Activated T-helper 1 cell treated with Interleukin-2 at 50 U/mL for 16 hours (primary cell): ENCODE results near the gene CDKN2A.

Experiments
- DNase-seq: peaks from one replicate; pipeline ENCODE4 v3.0.0-alpha.2; 2020; ENCODE audit warnings: low read depth

CDKN2A gene

GRCh38 chr9:22005702-22006606 lies 11.8 kb upstream of the CDKN2A start:
- no peak for DNase-seq

GRCh38 chr9:22005021-22005701 lies 11.0 kb upstream of the CDKN2A start:
- no peak for DNase-seq

- no peak for DNase-seq
Measured at GRCh38 chr9:22002038-22002437, 7.8 kb upstream of the CDKN2A start.

GRCh38 chr9:21998026-21998425 lies 3.8 kb upstream of the CDKN2A start:
- DNase-seq = no peak

- no peak for DNase-seq
Measured at GRCh38 chr9:21997480-21997879, 3.3 kb upstream of the CDKN2A start.

DNA sequence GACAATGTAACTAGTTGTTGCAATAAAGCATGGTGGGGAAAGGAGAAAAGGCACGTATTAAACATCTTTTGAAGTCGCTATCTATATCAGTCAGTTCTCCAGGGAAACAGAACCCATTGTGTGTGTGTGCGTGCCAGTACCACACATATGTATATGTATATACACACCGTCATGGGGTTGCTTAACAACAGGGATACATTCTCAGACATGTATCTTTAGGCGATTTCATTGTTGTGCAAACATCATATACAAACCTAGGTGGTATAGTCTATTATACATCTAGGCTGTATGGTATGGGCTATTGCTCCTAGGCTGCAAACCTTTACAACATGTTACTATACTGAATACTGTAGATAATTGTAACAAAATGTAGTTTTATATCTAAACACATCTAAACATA lies 2.7 kb upstream of the CDKN2A start:
- no peak for DNase-seq

GRCh38 chr9:21996438-21996837 lies 2.2 kb upstream of the CDKN2A start:
- DNase-seq = no peak

DNA sequence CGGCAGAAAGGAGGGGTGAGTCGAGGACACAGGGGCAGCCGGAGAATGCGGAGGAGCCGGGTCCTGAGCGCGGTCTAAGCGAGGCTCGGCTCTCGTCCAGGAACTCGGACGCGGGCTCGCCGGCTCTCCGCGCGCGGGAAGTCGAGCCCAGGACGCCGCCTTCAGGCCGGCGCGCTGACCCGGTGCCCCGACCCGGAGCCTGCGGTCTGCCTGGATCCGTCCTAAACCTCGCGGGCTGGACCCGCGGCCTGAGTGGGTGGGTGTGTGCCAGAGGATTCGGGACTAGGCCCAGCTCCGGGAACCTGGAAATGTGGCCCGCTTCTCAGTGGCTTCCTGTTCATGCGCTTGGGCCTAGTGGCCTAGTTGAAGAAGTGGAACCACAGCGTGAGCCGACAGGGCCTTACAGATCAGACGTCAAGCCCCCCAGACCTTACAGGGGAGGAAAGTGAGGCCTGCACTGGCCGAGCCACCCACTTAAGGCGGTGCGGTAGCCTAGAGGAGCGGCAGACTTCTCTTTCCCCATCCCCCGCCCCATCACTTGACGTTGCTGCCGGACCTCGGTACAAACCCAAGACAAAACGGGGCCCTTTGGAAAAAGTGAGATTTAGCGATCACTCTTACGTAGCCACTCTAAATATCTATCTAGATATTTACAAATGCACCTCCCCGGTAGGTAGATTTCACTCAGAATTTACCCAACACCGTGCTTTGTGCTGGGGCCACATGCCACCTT lies 1.6 kb upstream of the CDKN2A start:
- no peak for DNase-seq

DNA sequence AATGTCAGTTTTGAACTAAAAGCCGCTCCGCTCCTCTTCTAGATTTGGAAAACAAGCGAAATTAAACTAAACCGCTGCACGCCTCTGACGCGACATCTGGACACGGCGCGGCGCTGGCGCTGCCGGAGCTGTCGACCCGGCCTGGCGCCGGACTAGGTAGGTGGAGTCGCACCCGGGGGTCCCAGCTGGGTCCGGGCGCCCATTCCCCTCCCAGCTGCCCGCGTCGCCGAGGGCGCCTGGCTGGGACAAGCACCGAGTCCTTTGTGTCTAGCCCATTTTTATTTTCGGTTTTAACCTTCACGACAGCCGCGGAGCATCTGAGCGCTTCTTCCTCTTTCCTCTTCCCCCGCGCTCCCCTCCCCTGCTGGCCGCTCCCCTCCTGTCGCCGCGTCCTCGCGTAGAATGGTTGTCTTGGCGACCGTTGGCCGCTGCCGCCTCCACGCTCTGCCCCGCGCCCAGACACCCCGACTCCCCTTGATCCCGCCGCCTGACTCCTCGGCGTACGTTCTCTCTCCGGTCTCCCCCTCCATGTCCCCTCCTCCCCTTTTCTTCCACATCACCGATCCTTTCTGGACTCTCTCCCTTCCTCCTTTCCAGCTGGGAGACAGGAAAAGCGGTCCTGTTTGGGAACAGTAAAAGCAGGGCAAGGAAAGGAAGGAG lies 944 bp upstream of the CDKN2A start:
- DNase-seq = peak; percentile 58

DNA sequence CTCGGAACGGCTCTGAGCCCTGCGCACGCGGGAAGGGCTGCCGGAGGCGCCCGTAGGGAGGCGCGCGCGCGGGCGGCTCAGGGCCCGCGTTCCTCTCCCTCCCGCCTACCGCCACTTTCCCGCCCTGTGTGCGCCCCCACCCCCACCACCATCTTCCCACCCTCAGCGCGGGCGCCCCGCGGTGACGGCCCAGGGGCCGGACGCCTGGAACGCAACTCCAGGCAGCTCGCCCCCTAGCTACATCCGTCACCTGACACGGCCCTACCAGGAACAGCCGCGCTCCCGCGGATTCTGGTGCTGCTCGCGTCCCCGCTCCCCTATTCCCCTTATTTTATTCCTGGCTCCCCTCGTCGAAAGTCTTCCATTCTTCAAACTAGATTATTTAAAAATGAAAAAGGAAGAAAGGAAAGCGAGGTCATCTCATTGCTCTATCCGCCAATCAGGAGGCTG lies 389 bp upstream of the CDKN2A start, which contains the start of gene CDKN2B-AS1:
Gene CDKN2B-AS1 (plus strand): TSS at position 236 of the 450 bp plus-strand sequence.
- DNase-seq = no peak

DNA sequence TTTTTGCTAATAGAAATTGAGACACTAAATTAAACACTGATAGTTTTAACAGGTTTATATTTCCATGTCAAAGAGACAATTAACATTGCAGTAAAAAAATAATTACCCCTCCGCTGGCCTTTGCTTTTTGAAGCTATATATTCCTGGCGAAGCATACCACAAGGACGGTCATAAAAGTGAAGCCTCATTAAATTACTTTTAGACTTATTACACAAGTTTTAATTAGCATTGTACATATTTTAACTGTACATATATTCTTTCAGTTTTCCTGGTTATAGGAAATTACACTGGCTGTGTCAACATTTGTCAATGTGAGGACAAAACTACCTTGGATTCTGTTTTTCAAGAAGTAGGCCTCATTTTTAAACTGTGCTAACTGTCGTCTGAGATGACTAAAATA lies 1.2 kb downstream of the CDKN2A start:
- DNase-seq = no peak

DNA sequence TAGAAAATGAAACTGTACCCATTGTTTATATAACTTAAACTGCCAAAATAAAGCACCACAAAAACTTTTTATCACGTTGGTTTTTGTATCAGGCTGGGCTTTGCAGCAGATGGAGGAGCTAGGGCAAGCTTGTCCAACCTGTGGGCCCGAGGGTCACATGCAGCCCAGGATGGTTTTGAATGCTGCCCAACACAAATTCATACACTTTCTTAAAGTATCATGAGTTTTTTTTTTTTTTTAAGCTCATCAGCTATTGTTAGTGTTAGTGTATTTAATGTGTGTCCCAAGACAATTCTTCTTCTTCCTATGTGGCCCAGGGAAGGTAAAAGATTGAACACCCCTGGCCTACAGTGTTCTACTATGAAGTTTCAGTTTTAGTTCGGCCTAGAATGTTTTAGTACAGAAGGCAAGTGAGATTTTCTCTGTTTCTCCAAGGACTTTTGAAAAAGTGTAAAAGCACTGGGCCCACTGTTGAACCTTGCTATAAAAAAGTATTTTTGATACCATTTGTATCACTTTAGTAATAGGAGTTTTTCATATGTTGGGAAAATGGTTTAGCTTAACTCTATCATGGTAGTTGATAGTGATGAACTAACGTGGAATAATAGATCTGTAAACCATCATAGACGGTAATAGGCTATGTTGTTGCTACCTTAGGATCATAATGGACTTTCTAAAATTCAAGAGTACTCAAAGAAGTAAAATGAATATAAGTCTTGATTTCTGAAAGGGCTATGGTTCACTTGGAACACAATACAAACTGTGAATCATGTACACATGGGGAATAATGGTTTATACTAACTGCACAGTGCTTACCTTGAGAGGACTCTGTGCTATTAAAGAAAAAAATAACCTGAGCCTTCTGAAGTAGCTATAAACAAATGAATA lies 2.9 kb downstream of the CDKN2A start:
- DNase-seq = no peak

- DNase-seq = no peak
Measured at GRCh38 chr9:21989440-21990189, 4.6 kb downstream of the CDKN2A start.

- no peak for DNase-seq
Measured at GRCh38 chr9:21988056-21988990, 5.9 kb downstream of the CDKN2A start.

GRCh38 chr9:21985964-21986667 lies 8.1 kb downstream of the CDKN2A start:
- DNase-seq = no peak

DNA sequence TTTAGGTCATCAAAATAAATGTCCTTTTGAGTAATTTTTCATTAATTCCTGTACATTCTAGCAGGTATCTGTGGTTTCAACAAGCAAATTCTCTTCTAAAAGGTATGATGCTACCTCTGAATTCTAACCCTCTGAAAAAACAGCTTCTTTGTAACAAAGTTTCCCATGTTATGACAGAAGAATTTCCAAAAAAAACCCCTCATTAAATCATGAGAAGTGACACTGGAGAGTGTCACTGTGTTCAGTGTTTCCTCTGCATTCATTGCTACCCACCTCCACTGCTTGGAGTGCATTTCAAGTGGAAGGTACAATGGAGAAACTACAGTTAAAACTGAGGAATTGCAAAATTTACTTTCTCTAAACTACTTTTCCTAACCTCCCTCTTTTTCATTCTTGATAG lies 10.1 kb downstream of the CDKN2A start:
- no peak for DNase-seq

DNA sequence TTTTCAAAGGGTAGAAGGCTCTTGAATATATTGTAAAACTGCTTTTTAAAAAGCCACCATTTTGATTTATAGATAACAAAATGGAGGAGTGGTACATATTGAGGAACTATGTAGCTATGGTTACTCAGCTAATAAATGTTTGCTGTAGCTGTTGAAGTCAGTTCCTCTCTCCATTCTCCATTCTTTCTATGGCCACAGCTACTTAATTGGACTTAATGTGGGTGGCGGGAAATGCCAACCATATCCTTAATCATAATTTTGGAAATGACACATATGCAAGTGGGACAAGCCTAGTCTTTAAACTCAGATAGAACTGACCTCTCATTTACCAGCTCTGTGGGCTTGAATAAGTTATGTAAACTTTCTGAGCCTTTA lies 10.6 kb downstream of the CDKN2A start:
- no peak for DNase-seq

DNA sequence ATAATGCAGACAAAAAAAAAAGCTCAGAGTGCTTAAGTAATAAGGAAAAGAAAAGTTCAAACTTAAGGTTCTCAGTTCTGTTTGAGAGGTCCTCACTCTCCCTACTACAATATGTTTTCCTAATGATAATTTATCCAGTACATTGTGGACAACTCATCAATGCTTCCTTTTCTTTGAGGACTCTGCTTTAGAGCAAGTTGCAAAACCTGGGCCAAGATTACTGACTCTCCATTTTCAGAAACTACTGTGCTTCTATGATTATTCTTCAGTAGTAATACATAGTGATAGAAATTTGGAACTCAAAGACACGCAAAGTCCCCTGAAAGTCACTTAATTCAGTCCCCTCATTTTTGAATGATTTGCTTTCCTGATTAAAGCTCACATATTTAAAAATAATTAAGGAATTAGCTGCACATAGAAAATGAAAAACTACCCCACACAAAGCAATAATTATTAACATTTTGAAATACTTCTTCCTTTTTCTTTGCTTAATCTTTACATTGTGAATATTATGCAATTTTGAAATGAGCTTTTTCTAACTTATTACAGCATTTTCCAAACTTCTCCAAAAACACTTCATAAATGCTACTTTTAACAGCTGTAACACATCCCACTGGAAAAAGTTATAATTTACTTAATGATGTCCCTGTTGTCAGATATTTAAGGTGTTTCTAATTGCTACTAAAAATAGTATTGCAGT lies 11.2 kb downstream of the CDKN2A start:
- DNase-seq = no peak
